ENCODE measurements around the gene YBX2.

Gene YBX2

DNA sequence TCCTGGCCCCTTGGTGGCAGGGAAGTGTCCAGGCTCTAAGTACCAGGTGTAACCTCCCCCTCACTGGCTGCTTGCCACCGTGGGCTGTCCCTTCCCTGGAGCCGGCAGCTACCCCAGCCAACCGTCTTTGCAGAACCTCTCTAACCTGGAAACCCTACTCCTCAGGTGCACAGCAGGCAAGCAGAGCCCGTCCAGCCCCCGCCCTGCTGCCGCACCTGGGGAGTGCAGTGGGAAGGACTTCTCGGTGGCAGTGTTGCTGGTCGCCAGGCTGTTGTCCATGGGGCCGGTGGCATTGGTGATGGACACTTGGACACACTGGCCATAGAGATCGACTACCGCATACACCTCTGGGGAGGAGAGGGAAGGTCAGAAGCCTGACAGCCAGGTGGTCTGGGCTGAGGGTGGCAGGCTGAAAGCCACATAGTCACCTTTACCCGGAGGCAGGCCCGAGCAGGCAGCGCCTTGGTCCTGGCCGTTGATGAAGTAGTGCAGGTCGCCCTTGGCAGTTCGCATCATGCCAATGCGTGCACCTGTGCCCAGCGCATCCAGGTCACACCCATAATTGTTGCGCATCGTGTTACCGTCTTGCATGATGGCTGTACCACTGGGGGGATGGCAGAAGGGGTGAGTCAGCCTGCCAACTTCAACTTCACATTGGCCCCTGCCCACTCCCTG, 28.2 kb upstream of the YBX2 start:
- no peak for DNase-seq

DNA sequence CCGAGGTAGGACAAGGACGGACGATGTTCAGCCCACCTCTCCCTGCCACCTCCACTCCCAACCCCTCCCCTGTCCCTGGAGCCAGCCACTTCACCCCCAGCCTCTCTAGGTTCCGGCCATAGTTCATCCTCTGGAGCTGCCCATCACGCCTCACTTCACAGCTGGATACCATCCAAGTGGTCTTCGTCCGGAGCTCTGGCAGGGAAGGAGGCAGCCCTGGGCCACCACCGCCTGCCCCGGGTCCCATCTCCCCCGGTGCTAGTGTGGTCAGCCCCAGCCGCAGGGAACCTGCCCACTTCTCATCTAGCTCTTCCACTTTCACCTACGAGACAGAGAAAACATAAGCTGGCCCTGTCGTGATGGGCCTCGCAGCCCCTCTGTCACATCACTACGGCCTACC, 27.0 kb upstream of the YBX2 start:
- DNase-seq: no peak

GRCh38 chr17:7318121-7318860, 23.9 kb upstream of the YBX2 start:
- DNase-seq: no peak

- no peak for DNase-seq
Measured at GRCh38 chr17:7317161-7317803, 22.8 kb upstream of the YBX2 start.

GRCh38 chr17:7315570-7316235, 21.3 kb upstream of the YBX2 start:
- no peak for DNase-seq

DNA sequence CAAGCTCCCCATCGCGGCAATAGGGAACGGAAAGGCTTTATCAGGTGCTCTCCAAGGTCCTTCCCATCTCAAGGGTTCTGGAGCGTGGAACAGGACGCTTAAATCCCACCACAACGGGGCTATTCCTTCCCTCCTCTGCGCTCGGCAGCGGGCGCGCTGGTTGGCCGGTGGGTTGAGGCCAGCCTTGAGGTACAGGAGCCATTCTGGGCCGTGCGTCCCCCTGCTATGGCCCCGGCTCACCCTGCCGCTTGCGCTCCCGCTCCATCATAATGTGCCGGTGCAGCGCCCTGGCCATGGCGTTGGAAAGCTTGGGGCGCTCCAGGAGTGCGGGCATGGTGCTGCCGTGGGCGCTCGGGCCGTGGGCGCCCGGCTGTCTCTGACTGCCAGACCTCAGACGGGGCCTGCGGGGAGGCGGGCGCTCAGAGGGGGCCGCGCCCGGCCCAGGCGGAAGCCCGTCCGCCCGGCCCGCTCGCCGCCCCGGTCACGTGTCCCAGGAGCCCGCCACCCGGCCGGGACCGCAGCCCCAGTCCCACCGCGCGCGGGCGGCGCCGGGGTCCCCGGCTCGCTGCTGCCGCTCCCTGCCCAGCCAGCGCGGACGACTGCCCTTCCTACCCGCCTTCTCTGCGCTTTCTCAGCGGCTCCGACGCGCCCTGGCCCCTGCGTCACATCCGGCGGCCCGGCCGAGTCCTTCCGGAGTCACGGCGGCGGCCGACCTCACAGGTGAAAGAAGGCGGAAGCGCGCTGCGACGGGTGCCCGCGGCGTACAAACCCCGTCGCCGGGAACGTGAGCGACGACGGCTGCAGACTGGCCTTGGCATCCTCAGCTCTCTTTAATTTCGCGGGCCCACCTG, 20.5 kb upstream of the YBX2 start, which contains the start of gene GPS2:
GPS2 (minus strand) TSS at position 642 of the 851 bp plus-strand sequence; CDS start at position 334, 308 bp downstream.
- DNase-seq: peak; percentile 49

DNA sequence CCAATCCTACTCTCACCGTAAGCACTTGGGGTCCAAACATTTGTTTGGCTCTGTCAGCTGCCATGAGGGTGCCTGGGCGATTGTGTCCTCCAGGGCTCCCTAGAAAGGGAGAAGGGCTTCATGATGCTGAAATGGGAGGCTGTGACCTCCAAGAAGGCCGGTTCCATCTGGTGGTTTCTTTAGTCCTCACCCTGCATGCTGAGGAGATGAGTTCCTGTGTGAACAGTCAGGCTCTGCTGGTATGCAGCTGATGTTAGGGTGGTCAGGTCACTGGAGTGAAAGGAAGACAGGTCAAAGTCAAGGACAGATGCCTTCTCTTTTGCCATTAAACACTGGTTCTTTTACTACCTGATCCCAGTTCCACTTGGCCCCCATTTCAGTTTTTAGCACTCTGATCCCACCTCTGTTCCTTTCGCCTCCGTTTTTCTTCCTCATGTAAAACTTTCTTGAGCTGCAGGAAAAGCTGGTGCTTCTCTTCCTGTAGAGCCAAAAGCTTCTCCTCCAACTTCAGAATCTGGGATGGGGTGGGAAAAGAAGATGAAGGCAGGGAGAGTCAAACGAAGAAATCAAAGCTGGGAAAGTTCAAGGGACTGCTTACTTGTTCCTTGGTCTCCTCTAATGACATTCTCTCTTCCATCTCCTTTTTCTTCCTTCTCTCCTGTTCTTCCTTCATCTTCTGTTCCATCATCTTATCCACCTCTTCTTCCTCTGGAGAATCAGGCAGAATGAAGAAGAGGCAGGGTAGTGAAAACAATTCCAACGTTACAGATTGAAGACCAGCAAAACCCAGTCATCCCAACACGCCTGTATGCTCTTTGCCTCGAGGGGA, 19.7 kb upstream of the YBX2 start:
- DNase-seq: no peak

- DNase-seq: no peak
Measured at GRCh38 chr17:7313088-7313889, 18.9 kb upstream of the YBX2 start.

- no peak for DNase-seq
Measured at GRCh38 chr17:7312432-7313087, 18.1 kb upstream of the YBX2 start.

DNA sequence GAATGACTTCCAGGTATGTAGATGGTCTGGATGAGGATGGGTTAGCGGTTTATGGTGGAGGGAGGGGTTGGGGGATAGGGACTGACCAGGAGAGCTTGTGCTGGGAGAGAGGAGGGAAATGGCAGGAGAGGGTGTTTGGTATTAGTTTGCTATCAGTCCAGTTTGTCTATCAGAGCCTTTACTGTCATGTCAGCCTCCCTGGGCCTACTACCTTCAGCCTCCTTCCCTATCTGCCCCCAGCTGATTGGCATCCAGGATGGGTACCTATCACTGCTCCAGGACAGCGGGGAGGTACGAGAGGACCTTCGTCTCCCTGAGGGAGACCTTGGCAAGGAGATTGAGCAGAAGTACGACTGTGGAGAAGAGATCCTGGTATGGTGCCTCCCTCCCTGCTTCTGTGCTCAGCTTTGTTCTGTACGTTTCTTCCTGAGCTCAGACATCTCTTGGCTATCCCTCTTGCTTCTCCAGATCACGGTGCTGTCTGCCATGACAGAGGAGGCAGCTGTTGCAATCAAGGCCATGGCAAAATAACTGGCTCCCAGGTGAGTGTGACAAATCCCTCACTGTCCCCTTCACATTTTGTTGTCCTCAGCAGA, 16.8 kb upstream of the YBX2 start:
- DNase-seq: no peak

GRCh38 chr17:7309628-7310027, 15.2 kb upstream of the YBX2 start:
- DNase-seq: no peak

DNA sequence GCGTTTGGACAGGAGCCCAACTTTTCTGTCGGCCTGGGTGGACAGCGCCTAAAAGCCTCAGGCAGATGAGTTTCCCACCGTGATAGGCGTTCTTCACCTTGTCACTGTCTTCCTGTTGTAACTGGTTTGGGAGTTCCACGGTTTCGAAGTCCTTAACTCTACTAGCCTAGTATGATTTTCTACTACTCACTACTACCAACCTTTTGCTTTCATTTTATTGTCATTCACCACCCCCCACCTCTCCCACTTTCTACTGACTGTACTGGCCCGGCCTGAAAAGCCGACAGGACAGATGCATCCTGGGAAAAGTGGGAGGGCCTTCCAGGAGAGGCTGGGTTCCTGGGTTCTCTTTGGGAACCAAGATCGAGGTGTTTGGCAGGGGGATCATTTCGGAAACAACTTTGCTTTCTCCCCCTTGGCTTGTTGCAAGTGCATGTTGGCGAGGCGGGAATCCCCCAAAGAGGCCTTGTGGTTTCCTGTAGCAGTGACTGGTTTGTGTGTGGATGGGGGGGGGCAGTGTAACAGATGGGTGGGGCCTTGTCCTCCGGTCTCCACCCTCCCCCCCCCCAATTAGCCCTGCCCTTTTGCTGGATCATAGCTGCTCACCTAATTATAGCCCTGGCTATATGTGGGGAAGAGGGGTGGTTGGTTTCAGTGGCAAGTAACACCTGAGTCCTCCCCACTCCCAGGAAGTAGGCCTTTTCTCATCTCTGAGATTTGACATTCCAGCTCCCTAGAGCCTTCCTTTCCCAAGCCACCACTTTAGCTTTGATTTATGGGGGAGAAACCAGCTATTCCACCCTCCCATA, 14.4 kb upstream of the YBX2 start:
- DNase-seq: peak; percentile 36

GRCh38 chr17:7307686-7308624, 13.5 kb upstream of the YBX2 start:
- DNase-seq: no peak

GRCh38 chr17:7306911-7307685, 12.7 kb upstream of the YBX2 start, which contains the start of gene EIF5A:
Gene EIF5A, plus strand, starts transcription at chr17:7307628. Its CDS starts 2,008 bp downstream, at chr17:7309636.
- peak; percentile 98 for DNase-seq

- no peak for DNase-seq
Measured at GRCh38 chr17:7304179-7304578, 9.7 kb upstream of the YBX2 start.

DNA sequence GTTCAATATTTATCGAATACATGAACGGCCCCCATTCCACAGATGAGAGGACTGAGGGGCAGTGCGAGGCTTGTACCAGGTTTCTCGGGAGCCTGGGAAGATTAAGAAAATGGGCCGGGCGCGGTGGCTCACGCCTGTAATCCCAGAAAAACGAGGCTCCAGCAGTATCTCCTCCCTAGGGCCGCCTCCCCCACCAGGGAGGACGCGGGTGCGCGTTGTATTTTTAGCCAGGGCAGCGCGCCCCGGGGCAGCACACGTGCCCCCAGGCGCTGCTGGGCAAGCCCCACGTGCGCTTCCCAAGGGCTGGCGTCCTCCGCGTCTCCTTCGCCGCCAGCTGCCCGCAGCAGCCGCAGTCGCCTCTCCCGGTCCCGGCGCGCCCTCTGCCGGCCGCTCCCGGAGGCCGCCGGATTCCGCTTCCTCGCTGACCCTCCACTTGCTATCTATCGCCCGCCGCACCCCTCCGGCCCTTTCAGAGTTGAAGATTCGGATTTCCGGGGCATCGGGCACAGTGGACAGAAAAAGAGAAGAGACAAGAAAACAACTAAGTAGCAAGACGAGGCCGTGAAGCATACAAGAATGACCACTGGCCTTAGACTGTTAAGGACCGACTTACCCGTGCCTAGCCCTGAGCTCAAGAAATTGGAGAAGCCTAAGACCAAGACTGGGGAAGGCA, 1.9 kb upstream of the YBX2 start:
- DNase-seq: peak; percentile 58
